ENCODE measurements around the gene OAF.

DNA sequence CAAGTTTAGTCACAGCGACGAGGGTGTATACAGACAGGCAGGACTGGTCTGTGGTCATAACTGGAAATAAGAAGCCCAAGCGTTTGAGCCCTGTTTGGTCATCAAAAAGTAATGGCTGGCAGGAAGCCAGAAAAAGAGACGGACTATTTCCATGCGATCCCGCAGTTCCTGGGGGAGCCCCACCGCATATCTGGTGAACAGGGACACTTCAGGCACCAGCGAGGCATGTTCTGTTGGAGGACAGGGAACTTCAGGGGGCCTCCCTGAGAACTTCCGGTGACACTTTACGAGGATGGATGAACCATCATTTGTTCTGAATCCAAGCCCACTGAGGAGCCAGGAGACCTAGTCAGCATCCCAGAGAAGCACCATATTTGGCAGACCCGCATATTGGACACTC lies 43.2 kb upstream of the OAF start:
- no peak for TF ChIP-seq SNAPC5 (CRISPR knock-in tag; IDR thresholded peaks at IDR 0.05)
- TF ChIP-seq, protein P1, sequence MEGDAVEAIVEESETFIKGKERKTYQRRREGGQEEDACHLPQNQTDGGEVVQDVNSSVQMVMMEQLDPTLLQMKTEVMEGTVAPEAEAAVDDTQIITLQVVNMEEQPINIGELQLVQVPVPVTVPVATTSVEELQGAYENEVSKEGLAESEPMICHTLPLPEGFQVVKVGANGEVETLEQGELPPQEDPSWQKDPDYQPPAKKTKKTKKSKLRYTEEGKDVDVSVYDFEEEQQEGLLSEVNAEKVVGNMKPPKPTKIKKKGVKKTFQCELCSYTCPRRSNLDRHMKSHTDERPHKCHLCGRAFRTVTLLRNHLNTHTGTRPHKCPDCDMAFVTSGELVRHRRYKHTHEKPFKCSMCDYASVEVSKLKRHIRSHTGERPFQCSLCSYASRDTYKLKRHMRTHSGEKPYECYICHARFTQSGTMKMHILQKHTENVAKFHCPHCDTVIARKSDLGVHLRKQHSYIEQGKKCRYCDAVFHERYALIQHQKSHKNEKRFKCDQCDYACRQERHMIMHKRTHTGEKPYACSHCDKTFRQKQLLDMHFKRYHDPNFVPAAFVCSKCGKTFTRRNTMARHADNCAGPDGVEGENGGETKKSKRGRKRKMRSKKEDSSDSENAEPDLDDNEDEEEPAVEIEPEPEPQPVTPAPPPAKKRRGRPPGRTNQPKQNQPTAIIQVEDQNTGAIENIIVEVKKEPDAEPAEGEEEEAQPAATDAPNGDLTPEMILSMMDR (IDR thresholded peaks at IDR 0.05 in 2 of 3, conservative IDR thresholded peaks at IDR 0.05 in 1 of 3; ENCODE audit: insufficient read depth in 2 of 3, low read depth in 1 of 3, low read length in 3 of 3) = no peak
- TF ChIP-seq ZNF347 (CRISPR knock-in tag; IDR thresholded peaks at IDR 0.05; ENCODE audit: low read depth) = no peak
- no peak for TF ChIP-seq ZNF436 (CRISPR knock-in tag; IDR thresholded peaks at IDR 0.05)
- no peak for TF ChIP-seq YBX1 (IDR thresholded peaks at IDR 0.05)
- no peak for TF ChIP-seq PATZ1 (CRISPR knock-in tag; IDR thresholded peaks at IDR 0.05; ENCODE audit: borderline replicate concordance)

Data from K562 (cell line).